ENCODE data around the gene MYO5C.

Gene MYO5C

DNA sequence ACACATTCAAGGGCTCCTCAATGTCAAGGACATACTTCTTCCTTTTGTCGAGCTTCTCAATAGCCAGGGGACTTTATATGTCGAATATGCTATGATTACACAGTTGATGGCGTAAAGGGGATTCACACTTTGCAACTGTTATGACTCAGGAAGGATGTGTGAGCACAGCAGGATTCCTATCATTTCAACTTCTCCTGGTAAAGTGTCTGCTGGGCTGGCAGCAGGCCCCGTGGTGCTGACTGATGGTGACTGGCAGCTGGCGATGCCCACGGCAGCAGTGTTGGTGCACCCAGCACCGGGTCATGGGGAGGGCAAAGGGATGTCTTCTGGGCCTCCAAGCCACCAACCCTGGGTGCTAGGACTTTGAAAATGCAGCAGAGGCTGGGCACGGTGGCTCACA lies 59.6 kb downstream of the MYO5C start:
- TF ChIP-seq, protein P1, sequence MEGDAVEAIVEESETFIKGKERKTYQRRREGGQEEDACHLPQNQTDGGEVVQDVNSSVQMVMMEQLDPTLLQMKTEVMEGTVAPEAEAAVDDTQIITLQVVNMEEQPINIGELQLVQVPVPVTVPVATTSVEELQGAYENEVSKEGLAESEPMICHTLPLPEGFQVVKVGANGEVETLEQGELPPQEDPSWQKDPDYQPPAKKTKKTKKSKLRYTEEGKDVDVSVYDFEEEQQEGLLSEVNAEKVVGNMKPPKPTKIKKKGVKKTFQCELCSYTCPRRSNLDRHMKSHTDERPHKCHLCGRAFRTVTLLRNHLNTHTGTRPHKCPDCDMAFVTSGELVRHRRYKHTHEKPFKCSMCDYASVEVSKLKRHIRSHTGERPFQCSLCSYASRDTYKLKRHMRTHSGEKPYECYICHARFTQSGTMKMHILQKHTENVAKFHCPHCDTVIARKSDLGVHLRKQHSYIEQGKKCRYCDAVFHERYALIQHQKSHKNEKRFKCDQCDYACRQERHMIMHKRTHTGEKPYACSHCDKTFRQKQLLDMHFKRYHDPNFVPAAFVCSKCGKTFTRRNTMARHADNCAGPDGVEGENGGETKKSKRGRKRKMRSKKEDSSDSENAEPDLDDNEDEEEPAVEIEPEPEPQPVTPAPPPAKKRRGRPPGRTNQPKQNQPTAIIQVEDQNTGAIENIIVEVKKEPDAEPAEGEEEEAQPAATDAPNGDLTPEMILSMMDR (IDR thresholded peaks at IDR 0.05; ENCODE audit: unreplicated experiment in 3 of 3): no peak
- no peak overlapping the region for H3K4me3 Mint-ChIP-seq
- no peaks in the 10 kb centered on the region for H3K36me3 Mint-ChIP-seq (ENCODE audit: low read depth)
- no peaks in the 10 kb centered on the region for H3K4me1 Mint-ChIP-seq
- no peaks in the 10 kb centered on the region for H3K27me3 Mint-ChIP-seq (ENCODE audit: low read depth)
- H3K9me3 Mint-ChIP-seq: no peaks in the 10 kb centered on the region
- H3K27ac Mint-ChIP-seq: no peak overlapping the region

DNA sequence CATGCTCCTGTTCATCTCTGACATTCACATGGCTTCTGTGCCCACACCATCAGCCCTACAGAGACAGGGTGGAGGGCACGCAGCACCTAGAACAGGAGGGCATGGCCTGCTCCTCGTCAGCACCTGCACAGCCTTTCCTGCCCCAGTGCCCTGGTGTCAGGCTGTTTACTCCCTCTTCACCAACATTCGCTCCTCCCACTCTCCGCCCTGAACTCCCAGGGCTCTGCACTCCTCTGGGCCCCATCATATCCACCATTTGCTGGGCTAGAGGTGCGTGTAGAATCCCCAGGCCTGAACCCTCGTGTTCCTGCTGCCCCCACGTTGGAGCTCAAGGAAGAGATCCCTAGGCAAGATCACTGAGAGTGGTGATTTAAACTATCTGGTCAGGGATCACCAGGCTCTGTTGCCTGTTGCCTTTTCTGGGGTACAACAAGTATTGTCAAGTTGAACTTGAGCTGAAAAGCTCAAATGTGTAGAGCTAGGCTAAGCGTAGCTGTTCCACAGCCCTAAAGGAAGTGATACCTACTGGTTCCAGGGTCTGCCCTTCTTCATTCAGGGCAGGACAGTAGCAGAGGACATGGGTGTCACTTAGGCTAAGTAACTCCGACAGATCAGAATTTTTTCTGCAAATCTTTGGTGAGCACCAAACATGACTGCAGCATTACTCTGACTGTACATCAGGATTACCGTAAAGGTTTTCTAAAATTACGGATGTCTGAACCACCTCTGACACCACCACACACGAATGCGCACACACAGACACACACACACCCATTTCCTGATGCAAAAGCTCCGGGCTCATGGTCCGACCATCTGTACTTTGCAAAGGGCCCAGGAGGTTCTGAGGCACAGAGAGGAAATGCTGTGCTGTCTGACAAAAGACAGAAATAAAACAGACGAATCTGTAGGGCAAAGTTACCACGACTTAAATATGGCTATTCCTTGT lies 60.7 kb downstream of the MYO5C start:
- Mint-ChIP-seq H3K27me3 (ENCODE audit: low read depth) (no peaks in the 10 kb centered on the region), H3K4me3 (no peak overlapping the region), H3K27ac (peak overlapping the region in 1 of 3 experiments; percentile 33), H3K9me3 (no peaks in the 10 kb centered on the region), H3K36me3 (ENCODE audit: low read depth) (no peaks in the 10 kb centered on the region), H3K4me1 (no peaks in the 10 kb centered on the region)
- TF ChIP-seq, protein P1 (IDR thresholded peaks at IDR 0.05; ENCODE audit: unreplicated experiment in 3 of 3): no peak

DNA sequence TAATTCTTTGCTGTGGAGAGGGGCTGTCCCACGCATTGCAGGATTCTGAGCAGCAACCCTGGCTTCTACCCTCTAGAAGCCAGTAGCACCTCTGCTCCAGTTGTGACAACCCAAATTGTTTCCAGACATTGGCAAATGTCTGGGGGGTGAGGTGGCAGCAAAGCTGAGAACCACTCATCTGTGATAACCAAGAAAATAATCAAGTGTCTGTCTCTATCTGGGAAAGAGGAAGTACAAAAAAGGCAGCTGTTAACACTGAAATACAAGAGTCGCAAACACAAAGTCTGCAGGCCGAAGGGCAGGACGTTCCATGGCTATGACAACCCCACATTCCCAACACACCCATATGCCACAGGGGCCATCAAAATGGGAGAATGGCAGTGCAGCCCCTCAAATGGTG lies 62.2 kb downstream of the MYO5C start:
- H3K4me1 Mint-ChIP-seq: no peaks in the 10 kb centered on the region
- TF ChIP-seq, protein P1 (IDR thresholded peaks at IDR 0.05; ENCODE audit: unreplicated experiment in 3 of 3): no peak
- H3K4me3 Mint-ChIP-seq: no peak overlapping the region
- no peaks in the 10 kb centered on the region for H3K9me3 Mint-ChIP-seq
- H3K27ac Mint-ChIP-seq: no peak overlapping the region
- H3K27me3 Mint-ChIP-seq (ENCODE audit: low read depth): no peaks in the 10 kb centered on the region
- H3K36me3 Mint-ChIP-seq (ENCODE audit: low read depth): no peaks in the 10 kb centered on the region

DNA sequence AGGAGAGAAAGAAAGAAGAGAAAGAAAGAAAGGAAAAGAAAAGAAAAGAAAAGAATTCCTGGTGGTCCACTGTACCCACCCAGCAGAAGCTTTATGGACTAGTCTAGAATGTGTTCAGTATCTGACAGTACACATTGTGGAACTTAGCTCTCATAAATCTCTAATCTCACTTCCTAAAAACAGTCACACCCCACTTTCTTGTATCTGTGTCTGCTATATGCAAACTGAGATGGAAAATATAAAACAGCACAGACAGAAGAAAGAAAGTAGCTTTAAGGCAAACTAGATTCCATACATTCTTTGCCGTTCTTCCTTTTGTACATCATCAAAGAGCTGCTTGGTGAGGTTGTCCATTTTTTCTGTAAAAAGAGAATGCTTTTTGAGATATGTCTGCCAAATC lies 63.3 kb downstream of the MYO5C start:
- H3K36me3 Mint-ChIP-seq (ENCODE audit: low read depth): peaks cover 3% of the 10 kb centered on the region
- no peak overlapping the region for H3K4me3 Mint-ChIP-seq
- no peaks in the 10 kb centered on the region for H3K27me3 Mint-ChIP-seq (ENCODE audit: low read depth)
- TF ChIP-seq, protein P1 (IDR thresholded peaks at IDR 0.05; ENCODE audit: unreplicated experiment in 3 of 3): no peak
- no peaks in the 10 kb centered on the region for H3K4me1 Mint-ChIP-seq
- H3K27ac Mint-ChIP-seq: no peak overlapping the region
- H3K9me3 Mint-ChIP-seq: no peaks in the 10 kb centered on the region

DNA sequence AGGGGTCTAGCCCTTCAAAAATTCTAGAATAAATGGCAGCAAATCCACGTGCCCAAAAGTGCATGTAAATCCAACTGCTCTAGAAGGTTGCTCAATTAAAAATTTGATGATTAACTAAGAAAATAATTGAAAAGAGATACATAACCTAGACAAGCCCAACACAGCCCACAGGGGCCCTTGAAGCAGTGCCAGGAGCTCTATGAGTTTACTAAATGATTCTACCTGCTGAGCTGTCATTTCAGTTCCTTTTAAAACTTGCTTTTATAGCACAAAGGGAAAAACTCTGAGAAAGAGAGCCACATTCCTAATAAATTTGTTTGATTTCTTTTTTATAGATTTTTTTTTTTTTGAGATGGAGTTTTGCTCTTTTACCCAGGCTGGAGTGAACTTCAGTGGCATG lies 65.5 kb downstream of the MYO5C start:
- TF ChIP-seq, protein P1 (IDR thresholded peaks at IDR 0.05; ENCODE audit: unreplicated experiment in 3 of 3): no peak
- Mint-ChIP-seq H3K27me3 (ENCODE audit: low read depth) (no peaks in the 10 kb centered on the region), H3K4me3 (no peak overlapping the region), H3K4me1 (no peaks in the 10 kb centered on the region), H3K36me3 (ENCODE audit: low read depth) (peaks cover 6% of the 10 kb centered on the region), H3K9me3 (no peaks in the 10 kb centered on the region), H3K27ac (peak overlapping the region in 1 of 3 experiments; percentile 37)

DNA sequence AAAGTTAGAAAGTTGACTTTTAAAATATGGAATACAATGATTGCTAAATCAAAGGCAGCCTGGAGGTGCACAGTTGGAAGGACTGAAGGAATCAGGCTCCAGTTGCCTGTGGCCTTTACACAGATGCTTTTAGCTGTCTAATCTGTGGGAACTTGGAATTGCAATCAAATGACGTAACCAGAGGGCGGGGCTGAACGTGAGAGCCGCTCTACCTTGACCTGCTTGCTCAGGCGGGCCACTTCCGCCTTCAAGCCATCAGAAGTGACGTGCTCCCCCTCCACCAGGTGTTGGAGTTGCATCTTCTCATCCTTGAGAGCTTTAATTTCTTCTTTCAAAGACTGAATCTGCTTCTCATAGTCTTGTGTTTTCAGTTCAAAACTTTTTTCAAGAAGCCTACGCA lies 66.7 kb downstream of the MYO5C start:
- no peak overlapping the region for H3K27ac Mint-ChIP-seq
- H3K36me3 Mint-ChIP-seq (ENCODE audit: low read depth): peaks cover 8% of the 10 kb centered on the region
- no peaks in the 10 kb centered on the region for H3K9me3 Mint-ChIP-seq
- TF ChIP-seq, protein P1 (IDR thresholded peaks at IDR 0.05; ENCODE audit: unreplicated experiment in 3 of 3): no peak
- H3K27me3 Mint-ChIP-seq (ENCODE audit: low read depth): no peaks in the 10 kb centered on the region
- no peaks in the 10 kb centered on the region for H3K4me1 Mint-ChIP-seq
- no peak overlapping the region for H3K4me3 Mint-ChIP-seq

Data from nephron (organoid).